ENCODE data around the gene VPREB3.
A peak's percentile ranks its signal among the peaks of the same experiment; 100 is the strongest.

Gene VPREB3

GRCh38 chr22:23722724-23723123 lies 31.5 kb downstream of the VPREB3 start:
- DNase-seq: no peak

- DNase-seq: no peak
Measured at GRCh38 chr22:23722160-23722559, 32.1 kb downstream of the VPREB3 start.

- DNase-seq: no peak
Measured at GRCh38 chr22:23720855-23721254, 33.4 kb downstream of the VPREB3 start.

- no peak for DNase-seq
Measured at GRCh38 chr22:23718371-23719165, 35.7 kb downstream of the VPREB3 start.

- peak; percentile 26 to 66 for DNase-seq
Measured at GRCh38 chr22:23716811-23717801, 37.1 kb downstream of the VPREB3 start.

GRCh38 chr22:23715806-23716375 lies 38.3 kb downstream of the VPREB3 start:
- no peak for DNase-seq

- DNase-seq: no peak
Measured at GRCh38 chr22:23714596-23715578, 39.3 kb downstream of the VPREB3 start.

GRCh38 chr22:23713696-23714595 lies 40.3 kb downstream of the VPREB3 start:
- DNase-seq: no peak

GRCh38 chr22:23712256-23712655 lies 42.0 kb downstream of the VPREB3 start:
- no peak for DNase-seq

GRCh38 chr22:23709107-23709506 lies 45.1 kb downstream of the VPREB3 start:
- no peak for DNase-seq

GRCh38 chr22:23708270-23708669 lies 46.0 kb downstream of the VPREB3 start:
- DNase-seq: no peak

- DNase-seq: no peak
Measured at GRCh38 chr22:23705358-23705757, 48.9 kb downstream of the VPREB3 start.

- no peak for DNase-seq
Measured at GRCh38 chr22:23704829-23705228, 49.4 kb downstream of the VPREB3 start.

GRCh38 chr22:23704062-23704461 lies 50.2 kb downstream of the VPREB3 start:
- DNase-seq: no peak
